Choroid plexus epithelial cell (primary cell): Measurements from ENCODE around the gene ATP11C.
"Not testable (repeated sequence)": the region's sequence is repeated elsewhere in the genome, so short reads cannot be mapped to it uniquely, and the experiment has no call there.

Experiments used
- DNase-seq: peaks from one replicate; pipeline ENCODE4 v3.0.0-alpha.2; 2010; ENCODE audit warnings: low read depth
- H3K4me3 ChIP-seq: 2 replicates; pipeline ENCODE4 v1.5.1; 2011; ENCODE audit warnings: low read depth, mild to moderate bottlenecking, control low read depth, low read length, moderate library complexity
- CTCF ChIP-seq: conservative IDR thresholded peaks from 2 replicates; pipeline ENCODE4 v1.5.1; 2011; ENCODE audit warnings: low read depth, mild to moderate bottlenecking, control low read depth, inconsistent platforms, low read length, moderate library complexity

The ATP11C gene

DNA sequence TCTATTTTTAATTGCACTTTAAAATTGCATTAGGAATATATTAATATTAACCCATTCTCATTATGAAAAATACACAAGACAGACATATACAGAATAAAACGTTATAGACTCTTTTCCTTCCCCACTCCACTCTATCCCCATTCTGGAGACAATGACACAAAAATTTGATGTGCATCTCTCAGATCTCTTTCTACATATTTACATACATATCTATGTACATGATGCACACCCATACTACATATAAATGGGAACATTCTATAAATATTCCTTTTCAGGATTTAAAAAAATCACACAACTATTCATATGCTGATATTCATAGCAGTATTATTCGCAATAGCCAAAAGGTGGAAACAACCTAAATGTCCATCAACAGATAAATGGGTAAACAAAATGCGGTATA, 34.9 kb upstream of the ATP11C start:
- no peak for TF ChIP-seq CTCF
- no peak overlapping the region for H3K4me3 ChIP-seq
- DNase-seq, result no peak

GRCh38 chrX:139967300-139967699, 34.4 kb upstream of the ATP11C start:
- no peak overlapping the region for H3K4me3 ChIP-seq
- DNase-seq, result peak; percentile 2
- peak; percentile 48 for TF ChIP-seq CTCF

GRCh38 chrX:139966159-139966558, 33.3 kb upstream of the ATP11C start:
- DNase-seq, H3K4me3 ChIP-seq: not testable (repeated sequence)
- peak; percentile 35 for TF ChIP-seq CTCF

DNA sequence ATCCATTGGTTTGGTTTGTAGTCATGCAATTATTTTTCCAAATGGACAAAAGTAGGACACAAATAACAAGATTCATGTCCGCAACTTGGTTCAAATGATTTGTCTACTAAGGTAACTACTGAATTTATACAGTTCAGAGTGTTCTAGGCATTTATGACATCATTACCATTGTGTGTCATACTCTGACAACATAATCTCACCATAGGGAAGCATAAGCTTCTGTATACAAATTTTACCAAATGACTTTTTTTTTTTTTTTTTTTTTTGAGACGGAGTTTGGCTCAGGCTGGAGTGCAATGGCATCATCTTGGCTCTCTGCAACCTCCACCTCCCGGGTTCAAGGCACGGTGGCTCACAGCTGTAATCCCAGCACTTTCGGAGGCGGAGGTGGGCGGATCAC, 32.6 kb upstream of the ATP11C start, which contains the start of gene CXorf66:
Gene CXorf66, minus strand, starts transcription at position 101 of the 400 bp plus-strand sequence. Its CDS starts 25 bp downstream, at position 76.
- no peak for TF ChIP-seq CTCF
- no peak within 1 kb of the TSS for H3K4me3 ChIP-seq
- DNase-seq, result no peak

GRCh38 chrX:139961091-139961490, 28.2 kb upstream of the ATP11C start:
- not testable (repeated sequence) for DNase-seq

GRCh38 chrX:139949703-139950102, 16.9 kb upstream of the ATP11C start:
- H3K4me3 ChIP-seq, result no peak overlapping the region
- TF ChIP-seq CTCF, result peak; percentile 7
- peak; percentile 5 for DNase-seq

More at GRCh38 chrX:139961091-139961490, 28.2 kb upstream of the ATP11C start:
- H3K4me3 ChIP-seq, result not testable (repeated sequence)

DNA sequence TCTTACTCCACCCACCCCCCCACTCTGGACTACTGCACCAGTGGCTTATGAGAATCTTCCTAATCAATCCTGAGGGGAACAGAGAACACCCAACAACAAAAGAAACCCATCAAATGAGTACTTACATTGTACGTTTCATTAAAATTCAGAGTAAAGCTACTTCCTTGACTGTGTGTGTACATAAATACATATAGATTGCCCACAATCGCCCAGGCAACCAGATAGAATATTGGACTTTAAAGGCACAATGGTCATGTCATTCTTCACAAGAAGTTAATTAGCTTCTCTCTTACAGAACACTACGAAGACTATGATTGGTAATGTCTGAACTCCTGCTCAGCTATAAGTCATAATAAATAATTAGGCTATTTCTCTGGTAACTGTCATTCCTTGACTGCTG, 12.2 kb upstream of the ATP11C start:
- no peak overlapping the region for H3K4me3 ChIP-seq
- no peak for DNase-seq
- TF ChIP-seq CTCF, result no peak

GRCh38 chrX:139936259-139936658, 3.4 kb upstream of the ATP11C start:
- DNase-seq, result no peak
- H3K4me3 ChIP-seq, result no peak overlapping the region
- peak; percentile 18 for TF ChIP-seq CTCF
